ENCODE measurements around the gene ATP5F1C. TPM values are rescaled to one million over a fixed set of nuclear protein-coding genes. Genes with fewer than 3 reads are reported as not detected.
"Not testable (repeated sequence)": the region's sequence is repeated elsewhere in the genome, so short reads cannot be mapped to it uniquely, and the experiment has no call there.

Gene ATP5F1C
- total RNA-seq, 1 donor from 2014 or later, result 229 TPM

DNA sequence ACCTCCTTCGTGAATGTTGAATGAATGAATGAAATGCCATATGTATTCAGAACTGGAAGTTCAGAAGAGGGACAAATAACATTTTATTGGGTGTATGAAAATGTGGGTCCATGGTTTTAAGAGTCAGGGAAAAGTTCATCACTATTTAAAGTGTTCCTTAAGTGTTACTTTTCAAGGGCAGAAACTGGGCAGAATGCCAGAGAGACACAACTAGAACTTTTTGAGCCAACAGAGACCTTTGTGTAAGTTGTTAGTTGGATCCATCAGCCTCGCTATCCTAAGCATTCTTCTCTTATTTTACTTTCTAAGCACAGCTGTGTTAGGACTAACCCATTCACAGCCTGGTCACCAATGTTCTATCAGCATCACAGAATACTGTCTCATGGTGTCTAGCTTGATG is 16.8 kb downstream of the ATP5F1C start:
- no peak overlapping the region for H3K4me3 Mint-ChIP-seq (ENCODE audit: unreplicated experiment)
- no peak overlapping the region for H3K27ac Mint-ChIP-seq (ENCODE audit: unreplicated experiment)
- H3K36me3 Mint-ChIP-seq (ENCODE audit: unreplicated experiment), result no peaks in the 10 kb centered on the region
- no peaks in the 10 kb centered on the region for H3K27me3 Mint-ChIP-seq (ENCODE audit: unreplicated experiment)
- DNase-seq, result no peak
- no peaks in the 10 kb centered on the region for H3K4me1 Mint-ChIP-seq (ENCODE audit: low read depth, unreplicated experiment)
- H3K9me3 Mint-ChIP-seq (ENCODE audit: unreplicated experiment), result no peaks in the 10 kb centered on the region
- TF ChIP-seq, protein P1, sequence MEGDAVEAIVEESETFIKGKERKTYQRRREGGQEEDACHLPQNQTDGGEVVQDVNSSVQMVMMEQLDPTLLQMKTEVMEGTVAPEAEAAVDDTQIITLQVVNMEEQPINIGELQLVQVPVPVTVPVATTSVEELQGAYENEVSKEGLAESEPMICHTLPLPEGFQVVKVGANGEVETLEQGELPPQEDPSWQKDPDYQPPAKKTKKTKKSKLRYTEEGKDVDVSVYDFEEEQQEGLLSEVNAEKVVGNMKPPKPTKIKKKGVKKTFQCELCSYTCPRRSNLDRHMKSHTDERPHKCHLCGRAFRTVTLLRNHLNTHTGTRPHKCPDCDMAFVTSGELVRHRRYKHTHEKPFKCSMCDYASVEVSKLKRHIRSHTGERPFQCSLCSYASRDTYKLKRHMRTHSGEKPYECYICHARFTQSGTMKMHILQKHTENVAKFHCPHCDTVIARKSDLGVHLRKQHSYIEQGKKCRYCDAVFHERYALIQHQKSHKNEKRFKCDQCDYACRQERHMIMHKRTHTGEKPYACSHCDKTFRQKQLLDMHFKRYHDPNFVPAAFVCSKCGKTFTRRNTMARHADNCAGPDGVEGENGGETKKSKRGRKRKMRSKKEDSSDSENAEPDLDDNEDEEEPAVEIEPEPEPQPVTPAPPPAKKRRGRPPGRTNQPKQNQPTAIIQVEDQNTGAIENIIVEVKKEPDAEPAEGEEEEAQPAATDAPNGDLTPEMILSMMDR (IDR thresholded peaks at IDR 0.05; ENCODE audit: partially characterized antibody, unreplicated experiment), result no peak

DNA sequence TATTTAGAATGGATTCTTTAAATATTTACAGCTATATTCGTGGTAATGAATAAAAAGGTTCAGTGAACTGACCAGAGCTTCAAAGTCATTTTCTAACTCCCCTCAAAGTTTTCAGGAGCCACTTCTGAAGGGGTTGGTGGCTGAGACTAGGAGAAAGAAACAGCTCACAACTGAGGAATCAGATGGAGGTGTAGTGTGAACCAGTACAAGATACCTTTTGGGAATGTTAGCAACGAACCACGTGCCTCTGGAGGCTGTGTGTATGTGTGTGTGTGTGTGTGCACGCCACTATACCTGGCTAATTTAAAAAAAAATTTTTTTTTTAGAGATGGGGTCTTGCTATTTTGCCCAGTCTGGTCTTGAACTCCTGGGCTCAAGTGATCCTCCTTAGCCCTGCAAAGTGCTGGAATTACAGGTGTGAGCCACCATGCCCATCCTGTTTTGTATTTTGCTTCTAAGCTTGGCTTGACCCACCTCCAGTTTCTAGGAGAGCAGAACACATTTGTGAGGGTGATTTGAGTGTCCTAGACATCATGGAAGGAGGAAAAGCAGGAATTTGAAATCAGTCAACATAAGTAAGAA is 20.8 kb downstream of the ATP5F1C start:
- TF ChIP-seq, protein P1 (IDR thresholded peaks at IDR 0.05; ENCODE audit: partially characterized antibody, unreplicated experiment), result no peak
- Mint-ChIP-seq H3K27me3 (ENCODE audit: unreplicated experiment) (peaks cover 8% of the 10 kb centered on the region), H3K36me3 (ENCODE audit: unreplicated experiment) (no peaks in the 10 kb centered on the region), H3K9me3 (ENCODE audit: unreplicated experiment) (no peaks in the 10 kb centered on the region), H3K4me1 (ENCODE audit: low read depth, unreplicated experiment) (no peaks in the 10 kb centered on the region), H3K4me3 (ENCODE audit: unreplicated experiment) (no peak overlapping the region), H3K27ac (ENCODE audit: unreplicated experiment) (no peak overlapping the region)
- DNase-seq, result no peak

GRCh38 chr10:7810443-7810842 is 22.5 kb downstream of the ATP5F1C start:
- H3K27ac Mint-ChIP-seq (ENCODE audit: unreplicated experiment), result no peak overlapping the region

DNA sequence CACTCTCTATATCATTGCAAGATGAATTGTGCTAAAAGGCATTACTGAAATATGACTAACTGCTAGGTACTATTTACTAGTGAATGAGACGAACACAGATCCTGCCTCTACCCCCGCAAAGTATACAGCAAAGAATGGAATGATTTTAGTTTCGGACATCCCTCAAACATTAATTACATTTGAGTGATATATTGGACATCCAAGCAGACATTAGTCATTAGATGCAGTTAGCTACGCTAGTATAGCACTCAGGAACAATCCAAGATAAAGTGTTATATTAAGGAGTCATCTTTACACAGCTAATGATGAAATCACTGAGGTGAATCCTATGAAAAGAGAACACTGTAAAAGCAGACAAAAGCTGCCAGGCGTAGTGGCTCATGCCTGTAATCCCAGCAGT is 23.0 kb downstream of the ATP5F1C start:
- Mint-ChIP-seq H3K9me3 (ENCODE audit: unreplicated experiment) (no peaks in the 10 kb centered on the region), H3K36me3 (ENCODE audit: unreplicated experiment) (no peaks in the 10 kb centered on the region), H3K4me1 (ENCODE audit: low read depth, unreplicated experiment) (no peaks in the 10 kb centered on the region), H3K4me3 (ENCODE audit: unreplicated experiment) (no peak overlapping the region), H3K27me3 (ENCODE audit: unreplicated experiment) (peaks cover 8% of the 10 kb centered on the region), H3K27ac (ENCODE audit: unreplicated experiment) (no peak overlapping the region)
- DNase-seq, result no peak
- TF ChIP-seq, protein P1 (IDR thresholded peaks at IDR 0.05; ENCODE audit: partially characterized antibody, unreplicated experiment), result no peak

More at GRCh38 chr10:7810443-7810842, 22.5 kb downstream of the ATP5F1C start:
- TF ChIP-seq, protein P1 (IDR thresholded peaks at IDR 0.05; ENCODE audit: partially characterized antibody, unreplicated experiment), result no peak
- no peaks in the 10 kb centered on the region for H3K4me1 Mint-ChIP-seq (ENCODE audit: low read depth, unreplicated experiment)
- no peaks in the 10 kb centered on the region for H3K36me3 Mint-ChIP-seq (ENCODE audit: unreplicated experiment)
- no peaks in the 10 kb centered on the region for H3K9me3 Mint-ChIP-seq (ENCODE audit: unreplicated experiment)
- peaks cover 8% of the 10 kb centered on the region for H3K27me3 Mint-ChIP-seq (ENCODE audit: unreplicated experiment)
- no peak for DNase-seq
- no peak overlapping the region for H3K4me3 Mint-ChIP-seq (ENCODE audit: unreplicated experiment)

GRCh38 chr10:7811743-7812142 is 23.8 kb downstream of the ATP5F1C start:
- DNase-seq; H3K27ac Mint-ChIP-seq (ENCODE audit: unreplicated experiment); H3K9me3 Mint-ChIP-seq (ENCODE audit: unreplicated experiment); H3K36me3 Mint-ChIP-seq (ENCODE audit: unreplicated experiment); H3K27me3 Mint-ChIP-seq (ENCODE audit: unreplicated experiment); H3K4me3 Mint-ChIP-seq (ENCODE audit: unreplicated experiment); H3K4me1 Mint-ChIP-seq (ENCODE audit: low read depth, unreplicated experiment): not testable (repeated sequence)
